ENCODE data around the gene ADGRF1. TPM values are rescaled to one million over a fixed set of nuclear protein-coding genes. Genes with fewer than 3 reads are reported as not detected.
"Not testable (repeated sequence)": the region's sequence is repeated elsewhere in the genome, so short reads cannot be mapped to it uniquely, and the experiment has no call there.

Gene ADGRF1
- total RNA-seq, 1 experiment from 2014 or later, result not detected

GRCh38 chr6:47023573-47023972 is 18.6 kb downstream of the ADGRF1 start:
- no peak for DNase-seq (ENCODE audit: low read depth)

GRCh38 chr6:47022191-47022590 is 19.9 kb downstream of the ADGRF1 start:
- no peak for DNase-seq (ENCODE audit: low read depth)

GRCh38 chr6:47019941-47020340 is 22.2 kb downstream of the ADGRF1 start:
- DNase-seq (ENCODE audit: low read depth), result no peak

- DNase-seq (ENCODE audit: low read depth), result no peak
Measured at GRCh38 chr6:47016909-47017308, 25.2 kb downstream of the ADGRF1 start.

- no peak for DNase-seq (ENCODE audit: low read depth)
Measured at GRCh38 chr6:47016261-47016660, 25.9 kb downstream of the ADGRF1 start.

GRCh38 chr6:47014401-47014800 is 27.7 kb downstream of the ADGRF1 start:
- no peak for DNase-seq (ENCODE audit: low read depth)

- no peak for DNase-seq (ENCODE audit: low read depth)
Measured at GRCh38 chr6:47009583-47009982, 32.5 kb downstream of the ADGRF1 start.

- no peak for DNase-seq (ENCODE audit: low read depth)
Measured at GRCh38 chr6:47008397-47008763, 33.8 kb downstream of the ADGRF1 start.

- DNase-seq (ENCODE audit: low read depth), result no peak
Measured at GRCh38 chr6:47007657-47008396, 34.3 kb downstream of the ADGRF1 start.

- no peak for DNase-seq (ENCODE audit: low read depth)
Measured at GRCh38 chr6:47005486-47005885, 36.6 kb downstream of the ADGRF1 start.

GRCh38 chr6:47004463-47004862 is 37.7 kb downstream of the ADGRF1 start:
- peak; percentile 34 for DNase-seq (ENCODE audit: low read depth)

GRCh38 chr6:47000842-47001241 is 41.3 kb downstream of the ADGRF1 start:
- no peak for DNase-seq (ENCODE audit: low read depth)

- DNase-seq (ENCODE audit: low read depth), result no peak
Measured at GRCh38 chr6:46998436-46999017, 43.6 kb downstream of the ADGRF1 start.

- DNase-seq (ENCODE audit: low read depth), result no peak
Measured at GRCh38 chr6:46997646-46998045, 44.5 kb downstream of the ADGRF1 start.

GRCh38 chr6:46996860-46997641 is 45.1 kb downstream of the ADGRF1 start:
- no peak for DNase-seq (ENCODE audit: low read depth)

GRCh38 chr6:46994933-46995332 is 47.2 kb downstream of the ADGRF1 start:
- DNase-seq (ENCODE audit: low read depth), result no peak

- peak; percentile 96 for DNase-seq (ENCODE audit: low read depth)
Measured at GRCh38 chr6:46993846-46994245, 48.3 kb downstream of the ADGRF1 start.

- not testable (repeated sequence) for DNase-seq (ENCODE audit: low read depth)
Measured at GRCh38 chr6:46992391-46992790, 49.7 kb downstream of the ADGRF1 start.

GRCh38 chr6:46990818-46991510 is 51.2 kb downstream of the ADGRF1 start:
- peak; percentile 51 for DNase-seq (ENCODE audit: low read depth)

GRCh38 chr6:46990031-46990644 is 52.0 kb downstream of the ADGRF1 start:
- DNase-seq (ENCODE audit: low read depth), result no peak

- no peak for DNase-seq (ENCODE audit: low read depth)
Measured at GRCh38 chr6:46989398-46989797, 52.7 kb downstream of the ADGRF1 start.
